Retina (tissue), 1 donor: ENCODE results near the gene ERBB2.

ENCODE experiments used
- DNase-seq: peaks from one replicate; pipeline ENCODE4 v3.0.0-alpha.2; 2016

Gene ERBB2

DNA sequence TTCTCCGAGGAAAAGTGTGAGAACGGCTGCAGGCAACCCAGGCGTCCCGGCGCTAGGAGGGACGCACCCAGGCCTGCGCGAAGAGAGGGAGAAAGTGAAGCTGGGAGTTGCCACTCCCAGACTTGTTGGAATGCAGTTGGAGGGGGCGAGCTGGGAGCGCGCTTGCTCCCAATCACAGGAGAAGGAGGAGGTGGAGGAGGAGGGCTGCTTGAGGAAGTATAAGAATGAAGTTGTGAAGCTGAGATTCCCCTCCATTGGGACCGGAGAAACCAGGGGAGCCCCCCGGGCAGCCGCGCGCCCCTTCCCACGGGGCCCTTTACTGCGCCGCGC is at the start of gene ERBB2:
TSS of gene ERBB2 (plus strand) at position 247 of the 330 bp plus-strand sequence. CDS start 175 bp downstream, outside the sequence.
- peak; percentile 67 for DNase-seq

- no peak for DNase-seq
These were observed 49.7 kb upstream of the ERBB2 start for GRCh38 chr17:39650121-39650579.

- no peak for DNase-seq
These were observed 47.8 kb upstream of the ERBB2 start for GRCh38 chr17:39651923-39652586.

- DNase-seq: peak; percentile 74
These were observed 47.1 kb upstream of the ERBB2 start for GRCh38 chr17:39652587-39653315.

DNA sequence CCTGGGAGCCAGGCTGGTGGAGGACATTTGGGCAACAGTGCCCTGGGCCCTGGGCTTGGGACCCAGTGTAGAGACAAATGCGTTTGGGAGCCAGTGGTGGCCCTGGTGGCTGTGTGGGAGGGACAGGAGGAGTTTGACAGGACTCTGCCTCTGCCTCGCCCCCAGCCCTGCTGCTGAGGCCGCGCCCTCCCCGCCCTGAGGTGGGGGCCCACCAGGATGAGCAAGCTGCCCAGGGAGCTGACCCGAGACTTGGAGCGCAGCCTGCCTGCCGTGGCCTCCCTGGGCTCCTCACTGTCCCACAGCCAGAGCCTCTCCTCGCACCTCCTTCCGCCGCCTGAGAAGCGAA is 46.6 kb upstream of the ERBB2 start:
- DNase-seq: no peak

GRCh38 chr17:39653662-39654331 is 46.1 kb upstream of the ERBB2 start:
- peak; percentile 52 for DNase-seq

GRCh38 chr17:39655105-39655504 is 44.8 kb upstream of the ERBB2 start:
- DNase-seq: no peak

DNA sequence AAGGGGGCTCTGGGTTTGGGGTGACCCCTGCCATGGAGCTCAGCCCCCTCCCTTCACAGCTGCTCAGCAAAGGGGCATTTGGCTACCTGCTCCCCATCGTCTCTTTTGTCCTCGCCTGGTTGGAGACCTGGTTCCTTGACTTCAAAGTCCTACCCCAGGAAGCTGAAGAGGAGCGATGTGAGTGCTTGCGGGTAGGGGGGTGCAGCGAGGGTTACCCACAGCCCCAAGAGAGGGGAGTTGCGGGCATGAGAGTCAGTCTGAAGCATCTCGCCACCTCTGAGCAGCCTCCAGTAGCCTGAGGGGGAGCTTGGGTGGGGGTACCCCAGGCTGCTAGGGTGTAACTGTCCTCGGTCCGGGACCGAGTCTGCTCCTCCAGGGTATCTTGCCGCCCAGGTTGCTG is 41.5 kb upstream of the ERBB2 start:
- DNase-seq: no peak

GRCh38 chr17:39658760-39659159 is 41.1 kb upstream of the ERBB2 start:
- DNase-seq: no peak

- no peak for DNase-seq
These were observed 40.4 kb upstream of the ERBB2 start for GRCh38 chr17:39659279-39660010.

- DNase-seq: no peak
These were observed 39.9 kb upstream of the ERBB2 start for GRCh38 chr17:39660011-39660360.

GRCh38 chr17:39660397-39661385 is 39.2 kb upstream of the ERBB2 start:
- no peak for DNase-seq

DNA sequence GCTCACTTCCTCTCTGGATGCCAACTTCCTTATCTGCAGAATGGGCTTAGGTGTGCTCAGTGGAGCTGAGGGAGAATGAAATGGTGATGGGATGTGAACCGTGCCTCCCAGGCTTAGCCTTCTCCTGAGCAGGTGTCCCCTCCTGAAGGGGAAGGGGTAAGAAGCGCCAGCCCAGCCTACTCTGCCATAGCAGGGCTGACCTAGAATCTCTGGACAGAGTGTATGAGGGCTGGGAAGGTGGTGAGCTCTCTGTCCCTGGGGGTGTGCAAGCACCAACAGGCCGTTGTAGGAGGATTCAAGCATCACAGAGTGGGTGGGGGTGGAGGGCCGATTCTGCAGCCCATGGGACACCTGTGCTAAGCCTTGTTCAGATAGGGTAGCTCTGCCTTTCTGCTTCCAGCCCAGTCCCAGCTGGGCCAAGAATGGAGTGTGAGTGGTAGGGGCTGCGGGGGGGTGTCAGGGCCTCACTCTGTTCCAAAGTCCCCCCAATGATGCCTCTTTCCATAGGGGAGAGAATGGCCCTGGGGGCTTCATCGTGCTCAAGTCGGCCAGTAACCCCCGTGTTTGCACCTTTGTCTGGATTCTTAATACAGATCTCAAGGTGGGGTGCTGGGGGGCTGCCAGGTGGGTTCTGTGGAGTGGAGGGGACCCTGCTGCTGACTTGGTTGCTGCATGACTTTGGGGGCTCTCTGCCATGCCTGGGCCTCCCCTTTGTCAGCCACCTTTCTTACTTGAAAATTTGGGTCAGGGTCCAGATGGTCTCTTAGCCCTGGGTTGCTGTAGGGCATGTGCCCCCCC is 37.9 kb upstream of the ERBB2 start:
- DNase-seq: no peak

DNA sequence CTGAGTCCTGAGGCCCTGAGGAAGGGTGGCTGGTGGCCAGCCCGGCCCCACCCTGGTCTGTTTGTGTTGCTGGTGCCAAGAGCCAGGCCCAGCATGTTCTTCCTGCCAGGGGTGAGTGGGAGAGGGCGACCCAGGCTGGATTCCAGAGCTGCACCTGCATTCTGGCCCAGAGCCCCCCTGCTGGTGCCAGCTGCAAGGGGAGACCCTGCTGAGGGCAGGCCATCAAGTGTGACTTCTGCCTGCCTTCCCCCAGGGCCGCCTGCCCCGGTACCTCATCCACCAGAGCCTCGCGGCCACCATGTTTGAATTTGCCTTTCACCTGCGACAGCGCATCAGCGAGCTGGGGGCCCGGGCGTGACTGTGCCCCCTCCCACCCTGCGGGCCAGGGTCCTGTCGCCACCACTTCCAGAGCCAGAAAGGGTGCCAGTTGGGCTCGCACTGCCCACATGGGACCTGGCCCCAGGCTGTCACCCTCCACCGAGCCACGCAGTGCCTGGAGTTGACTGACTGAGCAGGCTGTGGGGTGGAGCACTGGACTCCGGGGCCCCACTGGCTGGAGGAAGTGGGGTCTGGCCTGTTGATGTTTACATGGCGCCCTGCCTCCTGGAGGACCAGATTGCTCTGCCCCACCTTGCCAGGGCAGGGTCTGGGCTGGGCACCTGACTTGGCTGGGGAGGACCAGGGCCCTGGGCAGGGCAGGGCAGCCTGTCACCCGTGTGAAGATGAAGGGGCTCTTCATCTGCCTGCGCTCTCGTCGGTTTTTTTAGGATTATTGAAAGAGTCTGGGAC is 37.1 kb upstream of the ERBB2 start:
- no peak for DNase-seq

- no peak for DNase-seq
These were observed 36.5 kb upstream of the ERBB2 start for GRCh38 chr17:39663340-39663687.

- DNase-seq: no peak
These were observed 35.9 kb upstream of the ERBB2 start for GRCh38 chr17:39663688-39664580.

DNA sequence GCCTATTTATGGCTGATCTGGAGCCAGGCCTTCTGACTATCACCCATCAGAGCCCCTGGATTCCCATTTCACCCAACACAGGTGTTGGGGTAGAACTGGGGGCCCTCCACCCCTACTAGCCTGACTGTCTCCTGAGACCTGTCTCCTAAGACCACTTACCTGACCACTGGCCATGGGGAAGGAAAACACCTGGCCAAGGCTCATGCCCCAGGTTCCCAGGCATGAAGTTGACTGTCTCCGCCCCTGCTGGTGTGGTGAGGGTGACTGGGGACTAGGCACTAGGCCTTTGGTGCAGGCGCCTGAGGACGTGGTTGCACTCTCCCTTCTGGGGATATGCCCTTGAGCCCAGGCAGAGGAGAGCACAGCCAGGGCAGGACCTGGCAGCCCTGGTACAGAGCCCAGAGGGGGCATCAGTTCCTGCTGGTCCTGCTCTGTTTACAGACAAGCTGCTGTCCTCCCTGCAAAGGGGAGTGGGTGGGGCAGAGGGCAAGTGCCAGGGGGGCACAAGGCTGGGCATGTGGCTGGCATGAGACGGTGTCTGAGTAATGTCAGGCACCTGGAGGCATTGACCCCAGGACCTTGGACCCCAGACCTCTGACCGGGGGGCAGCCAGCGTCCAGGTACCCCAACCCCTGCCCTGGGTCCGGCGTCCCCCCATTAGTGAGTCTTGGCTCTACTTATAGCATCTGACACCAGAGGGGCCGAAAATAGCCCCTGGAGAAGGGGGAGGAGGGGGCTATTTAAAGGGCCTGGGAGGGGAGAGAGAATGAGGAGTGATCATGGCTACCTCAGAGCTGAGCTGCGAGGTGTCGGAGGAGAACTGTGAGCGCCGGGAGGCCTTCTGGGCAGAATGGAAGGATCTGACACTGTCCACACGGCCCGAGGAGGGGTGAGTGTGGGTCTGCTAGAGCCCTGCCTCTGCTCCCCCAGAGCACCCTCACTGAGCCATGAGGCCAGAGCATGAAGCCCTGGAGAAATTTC is 35.0 kb upstream of the ERBB2 start, which contains the start of gene TCAP:
TSS of gene TCAP (plus strand) at position 769 of the 981 bp plus-strand sequence. CDS start at position 780, 11 bp downstream.
- DNase-seq: no peak

DNA sequence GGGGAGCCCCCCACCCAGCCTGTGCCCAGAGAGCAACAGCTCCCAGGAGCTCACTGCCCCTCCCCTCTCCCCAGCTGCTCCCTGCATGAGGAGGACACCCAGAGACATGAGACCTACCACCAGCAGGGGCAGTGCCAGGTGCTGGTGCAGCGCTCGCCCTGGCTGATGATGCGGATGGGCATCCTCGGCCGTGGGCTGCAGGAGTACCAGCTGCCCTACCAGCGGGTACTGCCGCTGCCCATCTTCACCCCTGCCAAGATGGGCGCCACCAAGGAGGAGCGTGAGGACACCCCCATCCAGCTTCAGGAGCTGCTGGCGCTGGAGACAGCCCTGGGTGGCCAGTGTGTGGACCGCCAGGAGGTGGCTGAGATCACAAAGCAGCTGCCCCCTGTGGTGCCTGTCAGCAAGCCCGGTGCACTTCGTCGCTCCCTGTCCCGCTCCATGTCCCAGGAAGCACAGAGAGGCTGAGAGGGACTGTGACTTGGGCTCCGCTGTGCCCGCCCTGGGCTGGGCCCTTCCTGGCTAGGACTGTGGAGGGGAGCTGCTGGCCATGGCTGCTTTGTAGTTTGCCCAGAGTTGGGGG is 34.1 kb upstream of the ERBB2 start:
- DNase-seq: peak; percentile 51
